ENCODE data around the gene ATL2. TPM values are rescaled to one million over a fixed set of nuclear protein-coding genes. Genes with fewer than 3 reads are reported as not detected.

ATL2 gene
- 45.8 to 71.6 TPM (median 54.4 TPM) in 5 replicates for total RNA-seq (2022; extraction: Qiagen RNA extraction; ENCODE audit: low read depth)

GRCh38 chr2:38377050-38377828 lies at the start of gene ATL2:
TSS of gene ATL2 (minus strand) at chr2:38377273. CDS start at chr2:38377260, 13 bp downstream.

Other genes starting within 250 kb of the ATL2 start
- gene HNRNPLL, start 225.7 kb upstream of the ATL2 start, total RNA-seq (2022; extraction: Qiagen RNA extraction; ENCODE audit: low read depth): 20.9 to 28.9 TPM (median 27.3 TPM) in 5 replicates